Mammary epithelial cell (primary cell): ENCODE measurements around the gene LRRC2.

Source experiments
- EZH2 ChIP-seq: IDR thresholded peaks from 2 replicates; pipeline ENCODE4 v1.6.1; 2012; ENCODE audit warnings: low read length, inconsistent platforms, borderline replicate concordance
- TF ChIP-seq, protein P1 (sequence below), 2 donors: IDR thresholded peaks in 1 of 2; conservative IDR thresholded peaks in 1 of 2; 2 replicates each; pipeline ENCODE4 v1.5.1; 2011 to 2012; ENCODE audit warnings: inconsistent platforms in 2 of 2, low read length in 2 of 2, mild to moderate bottlenecking in 2 of 2, control low read depth in 1 of 2, low read depth in 1 of 2; ENCODE audit not compliant: insufficient read depth in 1 of 2; ENCODE audit errors: extremely low read depth in 1 of 2

DNA sequence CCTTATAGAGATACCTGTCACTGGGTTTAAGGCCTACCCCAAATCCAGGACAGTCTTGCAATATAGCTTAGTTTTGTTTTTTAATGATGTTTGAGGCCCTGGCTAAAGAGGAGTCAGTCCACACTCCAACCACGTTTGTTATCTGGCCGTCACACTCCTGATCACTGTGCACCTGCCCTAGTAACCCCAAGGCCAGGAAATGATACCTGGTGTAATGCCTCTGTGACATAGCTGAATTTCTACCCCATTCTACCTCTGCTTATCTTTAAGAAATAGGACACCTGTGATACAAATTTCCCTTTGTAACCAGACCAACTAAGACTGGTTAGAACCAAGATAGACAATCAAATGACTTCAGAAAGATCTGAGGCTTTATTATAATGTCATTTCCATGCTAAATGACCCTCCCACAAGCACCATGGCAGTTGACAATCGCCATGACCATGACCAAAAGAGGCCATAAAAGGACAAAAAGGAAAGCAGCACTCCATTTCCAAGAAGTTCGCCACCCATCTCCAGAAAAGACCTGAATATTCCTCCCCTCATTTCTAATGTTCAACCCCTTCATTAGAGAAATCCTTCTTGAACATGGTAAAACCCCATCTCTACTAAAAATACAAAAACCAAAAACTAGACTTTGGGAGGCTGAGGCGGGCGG is 73.1 kb downstream of the LRRC2 start:
- TF ChIP-seq, protein P1, sequence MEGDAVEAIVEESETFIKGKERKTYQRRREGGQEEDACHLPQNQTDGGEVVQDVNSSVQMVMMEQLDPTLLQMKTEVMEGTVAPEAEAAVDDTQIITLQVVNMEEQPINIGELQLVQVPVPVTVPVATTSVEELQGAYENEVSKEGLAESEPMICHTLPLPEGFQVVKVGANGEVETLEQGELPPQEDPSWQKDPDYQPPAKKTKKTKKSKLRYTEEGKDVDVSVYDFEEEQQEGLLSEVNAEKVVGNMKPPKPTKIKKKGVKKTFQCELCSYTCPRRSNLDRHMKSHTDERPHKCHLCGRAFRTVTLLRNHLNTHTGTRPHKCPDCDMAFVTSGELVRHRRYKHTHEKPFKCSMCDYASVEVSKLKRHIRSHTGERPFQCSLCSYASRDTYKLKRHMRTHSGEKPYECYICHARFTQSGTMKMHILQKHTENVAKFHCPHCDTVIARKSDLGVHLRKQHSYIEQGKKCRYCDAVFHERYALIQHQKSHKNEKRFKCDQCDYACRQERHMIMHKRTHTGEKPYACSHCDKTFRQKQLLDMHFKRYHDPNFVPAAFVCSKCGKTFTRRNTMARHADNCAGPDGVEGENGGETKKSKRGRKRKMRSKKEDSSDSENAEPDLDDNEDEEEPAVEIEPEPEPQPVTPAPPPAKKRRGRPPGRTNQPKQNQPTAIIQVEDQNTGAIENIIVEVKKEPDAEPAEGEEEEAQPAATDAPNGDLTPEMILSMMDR (conservative IDR thresholded peaks at IDR 0.05 in 1 of 2, IDR thresholded peaks at IDR 0.05 in 1 of 2; ENCODE audit: extremely low read depth in 1 of 2, insufficient read depth in 1 of 2, low read depth in 1 of 2, low read length in 2 of 2), result no peak
- no peak for TF ChIP-seq EZH2
